IPS-15b (cell line): ENCODE measurements around the gene FAM185A.
"Not testable (repeated sequence)": the region's sequence is repeated elsewhere in the genome, so short reads cannot be mapped to it uniquely, and the experiment has no call there.

Experiments used
- H3K27me3 ChIP-seq: one replicate; pipeline ENCODE4 v1.6.1; 2013; ENCODE audit warnings: low read length; ENCODE audit not compliant: control insufficient read depth, insufficient read depth
- H3K36me3 ChIP-seq: one replicate; pipeline ENCODE4 v1.6.1; 2013; ENCODE audit warnings: low read length; ENCODE audit not compliant: control insufficient read depth, insufficient read depth
- H3K4me1 ChIP-seq: one replicate; pipeline ENCODE4 v1.6.1; 2013; ENCODE audit warnings: mild to moderate bottlenecking, low read length; ENCODE audit not compliant: control insufficient read depth, insufficient read depth
- H3K4me3 ChIP-seq: one replicate; pipeline ENCODE4 v1.5.1; 2013; ENCODE audit warnings: low read depth, low read length
- H3K9ac ChIP-seq: one replicate; pipeline ENCODE4 v1.6.1; 2013; ENCODE audit warnings: low read depth, mild to moderate bottlenecking, low read length
- H3K9me3 ChIP-seq: one replicate; pipeline ENCODE4 v1.6.1; 2013; ENCODE audit warnings: mild to moderate bottlenecking, low read length; ENCODE audit not compliant: control insufficient read depth, insufficient read depth

Gene FAM185A

DNA sequence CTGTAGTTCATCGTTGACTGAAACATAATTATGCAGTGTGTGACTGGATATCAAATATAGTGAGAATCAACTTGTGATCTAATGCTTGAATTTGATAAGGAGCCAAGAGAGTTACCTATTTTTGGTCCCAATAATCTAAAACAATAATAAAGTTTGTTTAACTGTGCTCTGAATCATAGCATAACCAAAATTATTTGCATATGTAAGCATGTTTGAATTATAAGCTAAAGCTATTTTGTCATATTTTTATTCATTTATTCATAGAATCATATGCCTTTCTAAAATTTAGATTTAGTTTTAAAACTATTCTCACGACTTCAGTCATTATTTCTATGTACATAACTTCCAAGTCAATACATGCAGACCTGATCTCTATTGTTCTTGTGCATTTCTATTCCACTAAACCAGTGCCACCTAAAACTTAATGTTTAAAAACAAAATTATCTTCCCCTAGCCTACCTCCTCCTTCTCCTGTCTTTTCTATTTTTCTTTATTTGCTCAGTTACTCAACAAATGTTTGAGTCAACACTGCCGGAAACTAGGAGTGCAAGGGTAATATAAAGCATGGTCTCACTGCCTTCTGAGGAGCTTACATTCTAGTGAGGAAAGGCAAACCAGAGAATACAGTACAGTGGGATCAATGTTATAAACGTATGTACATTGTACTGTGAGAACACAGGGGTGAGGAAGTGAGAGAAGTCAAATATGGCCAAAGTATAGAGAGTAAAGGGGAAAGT is 41.7 kb downstream of the FAM185A start:
- H3K4me1 ChIP-seq, H3K9ac ChIP-seq, H3K9me3 ChIP-seq, H3K4me3 ChIP-seq, H3K27me3 ChIP-seq, H3K36me3 ChIP-seq: not testable (repeated sequence)

DNA sequence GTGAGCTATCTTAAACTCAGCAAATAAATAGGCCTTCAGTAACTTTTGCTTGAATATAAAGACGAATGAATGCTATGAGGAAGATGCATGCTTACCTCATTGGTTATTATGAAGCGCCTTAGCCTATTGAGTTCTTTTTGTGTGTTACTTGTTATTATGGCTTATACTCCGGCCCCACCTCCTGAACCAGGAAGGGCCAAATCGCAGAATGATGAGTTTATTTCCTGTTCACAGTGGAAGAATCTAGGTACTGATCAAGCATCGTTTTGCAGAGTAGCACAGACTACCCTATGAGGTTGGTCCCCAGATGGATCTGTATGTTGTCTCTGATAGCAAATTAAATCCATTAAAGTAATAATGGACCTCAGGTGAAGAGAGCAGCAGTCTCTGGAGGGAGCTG is 42.6 kb downstream of the FAM185A start:
- H3K36me3 ChIP-seq, H3K4me1 ChIP-seq, H3K27me3 ChIP-seq, H3K9me3 ChIP-seq, H3K9ac ChIP-seq, H3K4me3 ChIP-seq: not testable (repeated sequence)

DNA sequence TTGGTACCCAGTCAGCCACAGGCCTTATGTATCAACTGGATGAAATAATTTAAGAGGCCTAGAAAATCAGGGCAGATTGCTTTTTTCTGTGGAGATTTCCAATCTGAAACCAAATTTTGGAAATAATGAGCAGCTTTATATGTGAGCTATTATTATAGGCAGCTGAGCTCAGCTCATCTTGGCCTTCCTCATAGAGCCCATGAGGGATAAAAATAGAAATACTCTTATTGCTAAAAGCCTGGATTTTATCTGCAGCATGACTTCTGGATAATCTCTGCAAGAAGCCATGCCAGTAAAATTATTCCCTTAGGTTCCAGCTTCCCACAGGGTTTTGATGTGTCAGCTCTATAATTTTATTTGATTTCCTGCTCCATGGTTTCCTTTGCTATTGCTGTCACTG is 43.0 kb downstream of the FAM185A start:
- not testable (repeated sequence) for H3K4me3 ChIP-seq, H3K9ac ChIP-seq, H3K27me3 ChIP-seq, H3K36me3 ChIP-seq, H3K4me1 ChIP-seq, H3K9me3 ChIP-seq

DNA sequence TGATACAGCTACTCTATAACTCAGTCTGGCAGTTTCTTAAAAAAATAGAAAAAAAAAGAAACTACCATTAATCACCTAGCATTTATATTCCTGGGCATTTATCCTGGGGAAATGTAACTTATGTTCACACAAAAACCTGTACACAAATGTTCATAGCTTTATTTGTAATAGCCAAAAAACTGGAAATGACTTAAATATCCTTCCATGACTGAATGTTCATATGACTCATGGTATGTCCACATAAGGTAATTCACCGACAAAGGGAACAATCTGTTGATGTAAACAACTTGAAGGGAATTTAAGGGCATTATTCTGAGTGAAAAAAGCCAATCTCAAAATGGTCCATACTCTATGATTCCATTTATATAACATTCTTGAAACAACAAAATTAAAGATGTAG is 45.8 kb downstream of the FAM185A start:
- not testable (repeated sequence) for H3K9me3 ChIP-seq, H3K9ac ChIP-seq, H3K36me3 ChIP-seq, H3K4me3 ChIP-seq, H3K4me1 ChIP-seq, H3K27me3 ChIP-seq

DNA sequence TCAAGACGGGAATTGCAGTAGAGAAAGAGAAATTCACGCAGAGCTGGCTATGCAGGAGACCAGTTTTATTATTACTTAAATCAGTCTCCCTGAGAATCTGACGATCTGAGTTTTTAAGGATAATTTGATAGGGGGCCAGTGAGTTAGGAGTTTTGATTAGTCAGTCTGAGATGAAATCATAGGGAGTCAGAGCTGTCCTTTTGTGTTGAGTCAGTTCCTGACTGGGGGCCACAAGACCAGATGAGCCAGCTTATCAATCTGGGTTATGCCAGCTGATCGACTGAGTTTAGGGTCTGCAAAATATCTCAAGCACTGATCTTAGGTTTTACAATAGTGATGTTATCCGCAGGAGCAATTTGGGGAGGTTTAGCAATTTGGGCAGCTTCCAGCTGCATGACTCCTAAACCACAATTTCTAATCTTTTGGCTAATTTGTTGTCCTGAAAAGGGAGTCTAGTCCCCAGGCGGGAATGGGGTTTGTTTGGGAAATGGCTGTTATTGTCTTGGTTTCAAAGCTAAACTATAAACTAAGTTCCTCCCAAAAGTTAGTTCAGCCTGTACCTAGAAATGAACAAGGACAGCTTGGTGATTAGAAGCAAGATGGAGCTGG is 47.3 kb downstream of the FAM185A start:
- not testable (repeated sequence) for H3K9me3 ChIP-seq, H3K4me3 ChIP-seq, H3K9ac ChIP-seq, H3K4me1 ChIP-seq, H3K27me3 ChIP-seq, H3K36me3 ChIP-seq

DNA sequence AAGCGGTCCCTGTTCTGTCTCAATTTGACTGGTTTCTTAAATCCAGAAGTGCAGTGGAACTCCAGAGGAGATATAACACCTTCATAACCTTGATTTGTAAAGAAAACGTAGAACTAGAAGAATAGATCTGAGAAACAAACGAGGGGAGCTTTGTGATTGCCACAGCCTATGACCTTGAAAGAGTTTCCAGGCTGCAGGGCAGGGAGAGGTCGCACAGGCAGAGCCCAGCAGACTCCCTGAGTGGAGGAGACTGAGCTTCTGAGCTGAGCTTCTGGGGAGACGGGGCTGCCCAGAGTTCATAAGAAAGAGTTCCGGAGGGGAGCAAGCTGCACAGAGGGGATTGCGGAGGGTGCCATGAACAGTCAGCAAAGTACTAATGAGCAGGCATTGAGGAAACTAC is 57.8 kb downstream of the FAM185A start:
- Histone ChIP-seq H3K4me1 (no peaks in the 10 kb centered on the region), H3K9ac (no peak overlapping the region), H3K9me3 (no peaks in the 10 kb centered on the region), H3K27me3 (no peaks in the 10 kb centered on the region), H3K36me3 (no peaks in the 10 kb centered on the region), H3K4me3 (no peak overlapping the region)

DNA sequence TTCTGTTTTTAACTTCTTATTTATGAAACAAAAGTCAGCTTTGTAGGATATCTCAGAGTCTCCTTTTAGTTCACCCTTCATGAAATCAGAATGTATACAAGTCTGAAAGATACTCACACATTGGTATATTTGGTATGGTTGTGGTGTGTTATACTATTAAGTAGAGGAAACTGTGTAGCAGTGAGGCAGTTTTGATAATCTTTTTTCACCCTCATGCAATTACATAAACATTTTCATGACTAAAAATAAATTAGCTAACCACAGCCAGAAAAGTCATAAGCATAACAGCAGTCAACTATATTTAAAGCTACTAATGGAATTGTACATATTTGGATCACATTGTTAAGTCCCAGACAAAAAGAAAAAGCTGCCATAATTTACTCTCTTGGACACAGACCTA is 62.1 kb downstream of the FAM185A start:
- no peaks in the 10 kb centered on the region for H3K27me3 ChIP-seq
- no peak overlapping the region for H3K4me3 ChIP-seq
- no peaks in the 10 kb centered on the region for H3K4me1 ChIP-seq
- no peak overlapping the region for H3K9ac ChIP-seq
- no peaks in the 10 kb centered on the region for H3K9me3 ChIP-seq
- H3K36me3 ChIP-seq, result no peaks in the 10 kb centered on the region

DNA sequence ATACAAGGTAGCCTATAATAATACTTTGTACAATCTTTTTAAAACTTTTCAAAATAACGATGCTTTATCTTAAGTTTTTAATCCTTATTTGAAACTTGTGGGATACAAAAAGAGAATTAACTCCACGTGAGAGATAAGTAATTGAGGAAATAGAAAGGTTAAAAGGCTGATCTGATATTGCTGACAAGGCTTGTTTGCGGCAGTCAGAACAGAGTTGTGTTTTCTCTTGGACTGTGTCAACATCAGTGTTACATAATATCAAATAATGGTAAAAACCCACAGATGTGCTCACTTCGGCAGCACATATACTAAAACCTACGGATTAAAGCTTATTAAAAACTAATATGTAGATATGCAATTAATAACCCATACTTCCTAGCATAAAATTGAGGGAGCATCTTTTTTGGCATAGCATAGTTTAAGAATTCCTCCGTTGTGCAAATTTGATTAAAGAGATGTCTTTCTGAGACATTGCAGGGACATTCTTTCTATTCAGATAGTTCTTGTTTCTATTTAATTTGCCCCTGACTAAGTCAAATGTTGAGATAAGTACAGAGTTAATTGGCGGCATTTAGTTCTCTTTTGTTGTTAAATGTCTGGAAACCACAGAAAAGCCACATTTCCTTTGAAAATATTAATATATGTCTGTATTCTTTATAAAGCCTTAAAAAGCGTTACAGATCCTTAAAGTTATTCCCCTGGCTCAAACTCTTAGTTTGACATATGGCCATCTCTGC is 63.3 kb downstream of the FAM185A start:
- Histone ChIP-seq H3K4me3 (no peak overlapping the region), H3K9me3 (no peaks in the 10 kb centered on the region), H3K9ac (no peak overlapping the region), H3K36me3 (no peaks in the 10 kb centered on the region), H3K27me3 (no peaks in the 10 kb centered on the region), H3K4me1 (no peaks in the 10 kb centered on the region)

DNA sequence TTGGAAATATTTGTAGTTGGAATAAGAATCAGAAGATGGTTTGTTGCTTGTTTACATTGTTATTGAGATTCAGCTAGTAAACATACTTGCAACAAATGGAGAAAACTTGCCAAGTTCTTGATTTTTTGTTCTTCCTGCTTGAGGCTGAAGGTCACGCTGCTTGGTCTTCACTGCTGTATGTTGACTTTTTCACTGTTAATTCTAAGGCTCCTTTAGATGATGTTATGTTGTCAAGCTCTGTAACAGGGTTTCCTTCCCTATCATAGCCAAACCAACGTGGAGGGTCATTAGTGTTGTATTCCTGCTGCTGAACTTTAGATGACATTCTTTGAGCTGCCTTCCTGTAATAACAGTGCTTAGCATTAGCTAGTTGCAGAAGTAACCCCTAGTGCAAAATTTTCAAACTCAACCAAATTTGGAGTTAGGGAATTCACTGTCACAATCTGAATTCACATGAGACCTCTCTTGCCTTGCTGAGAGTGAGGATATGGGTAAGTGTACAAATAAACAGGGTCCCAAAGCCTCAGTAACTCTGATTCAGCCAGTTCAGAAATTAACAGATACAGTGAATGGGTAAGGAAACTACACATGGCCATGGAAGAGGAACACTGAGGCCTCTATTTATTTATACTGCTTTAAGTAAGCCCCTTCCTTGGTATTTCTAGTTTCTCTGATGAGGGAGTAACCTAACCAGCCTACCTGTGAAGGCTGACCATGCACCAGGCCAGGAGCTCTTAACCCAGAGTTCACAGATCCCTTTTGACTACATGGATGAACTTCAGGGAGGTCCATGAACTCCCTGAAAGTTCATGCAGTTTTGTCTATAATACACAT is 64.6 kb downstream of the FAM185A start:
- Histone ChIP-seq H3K36me3 (no peaks in the 10 kb centered on the region), H3K4me3 (no peak overlapping the region), H3K9me3 (no peaks in the 10 kb centered on the region), H3K4me1 (no peaks in the 10 kb centered on the region), H3K9ac (no peak overlapping the region), H3K27me3 (no peaks in the 10 kb centered on the region)

DNA sequence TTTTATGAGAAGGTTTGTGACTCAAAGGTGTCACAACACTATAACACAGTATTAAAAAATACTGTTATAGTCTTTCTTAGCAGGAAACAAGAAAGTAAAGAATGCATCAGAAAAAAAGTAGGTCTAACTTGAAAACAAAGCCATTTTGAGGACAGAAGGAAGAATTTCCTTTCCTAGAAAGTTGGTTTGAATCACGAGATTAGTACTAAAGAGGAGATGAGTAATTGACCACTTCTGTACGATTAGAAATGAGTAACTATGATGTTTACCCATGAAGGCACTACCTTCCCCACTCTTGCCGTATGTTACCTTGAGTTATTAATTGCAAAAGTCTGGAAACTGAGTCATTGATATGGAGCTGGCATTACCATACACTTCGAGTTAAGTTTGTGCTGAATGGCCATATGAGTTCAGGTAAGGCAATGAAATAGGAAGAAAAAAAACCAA is 65.2 kb downstream of the FAM185A start:
- Histone ChIP-seq H3K4me1 (no peaks in the 10 kb centered on the region), H3K4me3 (no peak overlapping the region)

DNA sequence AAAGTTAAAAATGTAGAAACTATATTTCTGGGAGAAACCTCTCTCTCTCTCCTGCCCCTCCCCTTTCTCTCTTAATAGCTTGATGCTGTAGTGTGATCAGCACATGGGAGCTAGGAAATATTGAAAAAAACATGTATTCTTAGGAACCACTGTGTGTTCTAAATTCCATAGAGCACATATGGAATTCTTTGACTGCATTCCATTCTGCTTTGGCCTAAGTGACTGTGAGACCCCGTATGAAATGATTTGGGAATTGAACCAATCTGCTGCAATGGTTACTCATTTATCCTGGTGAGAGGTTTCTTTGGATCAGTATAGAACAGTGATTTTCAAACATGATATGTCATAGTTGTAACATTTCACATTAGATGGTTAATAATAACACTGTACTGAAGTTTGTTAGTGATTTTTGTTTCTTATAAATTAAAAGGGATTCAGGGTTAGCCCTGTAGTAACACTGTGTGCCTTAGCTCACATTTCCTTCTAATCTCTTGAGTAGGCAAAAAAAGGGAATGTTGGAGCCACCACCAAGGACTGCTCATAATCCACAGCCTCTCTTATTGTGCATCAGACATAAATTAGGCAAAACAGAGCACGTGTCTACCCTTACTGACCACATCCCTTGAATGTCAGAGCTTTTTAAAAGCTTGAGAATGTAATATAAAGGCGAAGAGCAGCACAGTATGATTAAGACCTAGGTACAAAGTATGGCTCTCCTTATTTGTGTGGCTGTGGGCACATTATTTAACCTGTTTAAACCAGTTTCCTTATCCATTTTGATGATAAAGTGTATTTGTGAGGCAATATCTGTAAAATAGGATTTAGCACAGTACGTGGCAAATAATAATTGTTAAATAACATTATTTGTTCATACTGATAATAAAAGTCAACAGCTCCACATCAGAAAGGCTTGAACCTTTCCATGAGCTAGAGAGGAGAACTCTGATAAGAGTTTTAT is 69.1 kb downstream of the FAM185A start:
- no peak overlapping the region for H3K4me3 ChIP-seq
- H3K4me1 ChIP-seq, result no peaks in the 10 kb centered on the region
- H3K36me3 ChIP-seq, result no peaks in the 10 kb centered on the region
- H3K27me3 ChIP-seq, result no peaks in the 10 kb centered on the region
- no peaks in the 10 kb centered on the region for H3K9me3 ChIP-seq
- H3K9ac ChIP-seq, result no peak overlapping the region

More for the DNA sequence above, 65.2 kb downstream of the FAM185A start:
- H3K36me3 ChIP-seq, result no peaks in the 10 kb centered on the region
- no peaks in the 10 kb centered on the region for H3K27me3 ChIP-seq
- H3K9ac ChIP-seq, result no peak overlapping the region
- H3K9me3 ChIP-seq, result no peaks in the 10 kb centered on the region
